ENCODE data around the gene TMEM11. TPM values are rescaled to one million over a fixed set of nuclear protein-coding genes. Genes with fewer than 3 reads are reported as not detected.

TMEM11 gene
- total RNA-seq, 2 donors from 2014 or later, result 28.6 to 44.8 TPM

- DNase-seq, result no peak
- Histone ChIP-seq H3K4me3 (no peak overlapping the region), H3K9me3 (no peaks in the 10 kb centered on the region), H3K36me3 (no peaks in the 10 kb centered on the region), H3K9ac (ENCODE audit: low read depth in 2 of 2, low read length in 2 of 2) (no peak overlapping the region), H3K4me1 (no peaks in the 10 kb centered on the region), H3K27ac (no peak overlapping the region), H3K27me3 (no peaks in the 10 kb centered on the region)
- TF ChIP-seq, protein P1, sequence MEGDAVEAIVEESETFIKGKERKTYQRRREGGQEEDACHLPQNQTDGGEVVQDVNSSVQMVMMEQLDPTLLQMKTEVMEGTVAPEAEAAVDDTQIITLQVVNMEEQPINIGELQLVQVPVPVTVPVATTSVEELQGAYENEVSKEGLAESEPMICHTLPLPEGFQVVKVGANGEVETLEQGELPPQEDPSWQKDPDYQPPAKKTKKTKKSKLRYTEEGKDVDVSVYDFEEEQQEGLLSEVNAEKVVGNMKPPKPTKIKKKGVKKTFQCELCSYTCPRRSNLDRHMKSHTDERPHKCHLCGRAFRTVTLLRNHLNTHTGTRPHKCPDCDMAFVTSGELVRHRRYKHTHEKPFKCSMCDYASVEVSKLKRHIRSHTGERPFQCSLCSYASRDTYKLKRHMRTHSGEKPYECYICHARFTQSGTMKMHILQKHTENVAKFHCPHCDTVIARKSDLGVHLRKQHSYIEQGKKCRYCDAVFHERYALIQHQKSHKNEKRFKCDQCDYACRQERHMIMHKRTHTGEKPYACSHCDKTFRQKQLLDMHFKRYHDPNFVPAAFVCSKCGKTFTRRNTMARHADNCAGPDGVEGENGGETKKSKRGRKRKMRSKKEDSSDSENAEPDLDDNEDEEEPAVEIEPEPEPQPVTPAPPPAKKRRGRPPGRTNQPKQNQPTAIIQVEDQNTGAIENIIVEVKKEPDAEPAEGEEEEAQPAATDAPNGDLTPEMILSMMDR (IDR thresholded peaks at IDR 0.05), result no peak
- intact Hi-C loops (cut with DNase I), result no loop called here
Observed at GRCh38 chr17:21191698-21192097, 22.3 kb downstream of the TMEM11 start.

DNA sequence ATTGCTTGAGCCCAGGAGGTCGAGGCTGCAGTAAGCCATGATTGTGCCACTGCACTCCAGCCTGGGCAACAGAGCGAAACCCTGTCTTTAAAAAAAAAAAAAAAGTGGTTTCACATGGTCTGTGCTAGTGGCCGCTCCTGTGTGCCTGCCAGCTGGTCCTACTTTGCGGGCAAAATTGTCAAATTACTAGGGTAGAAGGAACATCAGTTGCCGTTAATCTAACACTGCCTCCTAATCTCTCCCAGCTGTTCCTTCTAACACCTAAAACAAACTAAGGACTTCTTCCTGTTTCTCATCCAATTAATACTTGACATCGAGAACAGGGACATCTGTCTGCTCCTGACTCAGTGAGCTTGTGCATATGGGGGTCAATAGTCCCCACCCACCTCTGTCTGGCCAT is 23.9 kb downstream of the TMEM11 start:
- Histone ChIP-seq H3K4me1 (no peaks in the 10 kb centered on the region), H3K4me3 (no peak overlapping the region), H3K27ac (no peak overlapping the region), H3K9ac (ENCODE audit: low read depth in 2 of 2, low read length in 2 of 2) (no peak overlapping the region), H3K27me3 (no peaks in the 10 kb centered on the region), H3K36me3 (no peaks in the 10 kb centered on the region), H3K9me3 (no peaks in the 10 kb centered on the region)
- no peak for DNase-seq
- TF ChIP-seq, protein P1 (IDR thresholded peaks at IDR 0.05), result no peak
- intact Hi-C loops (cut with DNase I), result no loop called here

GRCh38 chr17:21189361-21189760 is 24.6 kb downstream of the TMEM11 start:
- no peak for DNase-seq
- Histone ChIP-seq H3K27me3 (no peaks in the 10 kb centered on the region), H3K4me1 (no peaks in the 10 kb centered on the region), H3K27ac (no peak overlapping the region), H3K36me3 (no peaks in the 10 kb centered on the region), H3K9ac (ENCODE audit: low read depth in 2 of 2, low read length in 2 of 2) (no peak overlapping the region), H3K4me3 (no peak overlapping the region), H3K9me3 (no peaks in the 10 kb centered on the region)
- TF ChIP-seq, protein P1 (IDR thresholded peaks at IDR 0.05), result no peak
- intact Hi-C loops (cut with DNase I), result loop anchor here (5.0 kb wide), 1 partner anchor 48 kb away; no protein-coding TSS in a partner anchor

GRCh38 chr17:21186399-21187187 is 27.4 kb downstream of the TMEM11 start:
- no peak overlapping the region for H3K27ac ChIP-seq
- H3K9me3 ChIP-seq, result no peaks in the 10 kb centered on the region
- no peaks in the 10 kb centered on the region for H3K27me3 ChIP-seq
- no peak overlapping the region for H3K4me3 ChIP-seq
- no peak overlapping the region for H3K9ac ChIP-seq (ENCODE audit: low read depth in 2 of 2, low read length in 2 of 2)
- intact Hi-C loops (cut with DNase I), result loop anchor here (5.0 kb wide), 1 partner anchor 51 kb away; no protein-coding TSS in a partner anchor
- H3K36me3 ChIP-seq, result no peaks in the 10 kb centered on the region
- TF ChIP-seq, protein P1 (IDR thresholded peaks at IDR 0.05), result no peak
- no peak for DNase-seq
- no peaks in the 10 kb centered on the region for H3K4me1 ChIP-seq

- no peak for DNase-seq
- no peaks in the 10 kb centered on the region for H3K36me3 ChIP-seq
- intact Hi-C loops (cut with DNase I), result loop anchor here (5.0 kb wide), 1 partner anchor 52 kb away; no protein-coding TSS in a partner anchor
Observed at GRCh38 chr17:21185061-21185460, 28.9 kb downstream of the TMEM11 start.

More at GRCh38 chr17:21185061-21185460, 28.9 kb downstream of the TMEM11 start:
- no peak overlapping the region for H3K4me3 ChIP-seq
- no peaks in the 10 kb centered on the region for H3K9me3 ChIP-seq
- no peaks in the 10 kb centered on the region for H3K4me1 ChIP-seq
- no peaks in the 10 kb centered on the region for H3K27me3 ChIP-seq
- no peak overlapping the region for H3K27ac ChIP-seq
- TF ChIP-seq, protein P1 (IDR thresholded peaks at IDR 0.05), result no peak
- no peak overlapping the region for H3K9ac ChIP-seq (ENCODE audit: low read depth in 2 of 2, low read length in 2 of 2)
